Ovary (tissue), 3 donors: ENCODE results near the gene CAPN8.

ENCODE experiments used
- CTCF ChIP-seq, 3 donors: fragments of 450-650 bp in 2 of 3; fragments of 200-600 bp in 1 of 3; IDR thresholded peaks; one replicate each; pipeline versions ENCODE4 v1.5.1 to v1.8.0; 2016 to 2022; ENCODE audit warnings: antibody characterized with exemption in 3 of 3, mild to moderate bottlenecking in 1 of 3
- POLR2A ChIP-seq: fragments of 450-650 bp; IDR thresholded peaks from one replicate; pipeline ENCODE4 v1.6.1; 2017; ENCODE audit warnings: antibody characterized with exemption, mild to moderate bottlenecking, moderate library complexity
- donor health status: DM: no; HTN: no; CAD: no.

GRCh38 chr1:223558512-223558911 lies 107.0 kb downstream of the CAPN8 start:
- TF ChIP-seq CTCF (IDR thresholded peaks at IDR 0.05) = no peak
- TF ChIP-seq POLR2A = no peak
